CD4-positive, alpha-beta T cell (primary cell): Measurements from ENCODE around the gene FGGY. TPM values are rescaled to one million over a fixed set of nuclear protein-coding genes. Genes with fewer than 3 reads are reported as not detected.

ENCODE experiments used
- ATAC-seq: fragments of 200-7000 bp; cut with Tn5 transposase; one replicate; pipeline ENCODE4 v1.10.0; 2022; ENCODE audit warnings: mild to moderate bottlenecking; ENCODE audit not compliant: poor library complexity
- CTCF ChIA-PET: fragments of 350-600 bp; sonication (Branson Sonifier 250); formaldehyde crosslinking; loops from one replicate; lab custom pipeline; 2021; ENCODE audit warnings: antibody characterized with exemption, inconsistent platforms; lab: Charles Lee
- POLR2A ChIA-PET: fragments of 350-600 bp; sonication (Branson Sonifier 250); formaldehyde crosslinking; loops from one replicate; lab custom pipeline; 2021; ENCODE audit warnings: antibody characterized with exemption, inconsistent platforms; lab: Charles Lee
- DNase-seq, 14 experiments: peaks; one replicate each; pipeline ENCODE4 v3.0.0-alpha.2; 2013 to 2020; ENCODE audit warnings: mixed read lengths in 2 of 14
- H3K27ac ChIP-seq, 2 donors: one replicate each; pipeline versions ENCODE4 v1.5.1 to v1.7.0; 2013; ENCODE audit warnings: low read length in 2 of 2, low read depth in 1 of 2, mild to moderate bottlenecking in 1 of 2
- H3K27me3 ChIP-seq, 2 experiments: 1 replicate in 1 of 2; 2 replicates in 1 of 2; pipeline versions ENCODE4 v1.6.1 to v1.7.0; 2013; ENCODE audit warnings: low read length in 2 of 2, control low read depth in 1 of 2, mild to moderate bottlenecking in 1 of 2, moderate library complexity in 1 of 2; ENCODE audit not compliant: insufficient read depth in 2 of 2, control insufficient read depth in 1 of 2
- H3K36me3 ChIP-seq: one replicate; pipeline ENCODE4 v1.6.1; 2013; ENCODE audit warnings: low read length, control low read depth; ENCODE audit not compliant: insufficient read depth
- H3K4me1 ChIP-seq: one replicate; pipeline ENCODE4 v1.6.1; 2013; ENCODE audit warnings: low read length, control low read depth; ENCODE audit not compliant: insufficient read depth
- H3K4me3 ChIP-seq: one replicate; pipeline ENCODE4 v1.5.1; 2013; ENCODE audit warnings: mild to moderate bottlenecking, low read length, moderate library complexity
- H3K9me3 ChIP-seq, 2 experiments: 1 replicate in 1 of 2; 2 replicates in 1 of 2; pipeline versions ENCODE4 v1.6.1 to v1.7.0; 2013; ENCODE audit warnings: low read length in 2 of 2, mild to moderate bottlenecking in 2 of 2, control low read depth in 1 of 2, moderate library complexity in 1 of 2; ENCODE audit not compliant: control insufficient read depth in 1 of 2, insufficient read depth in 1 of 2
- H3K27ac Mint-ChIP-seq: one replicate; pipeline ENCODE4 v1.8.0; 2020; ENCODE audit warnings: mixed read lengths
- H3K27me3 Mint-ChIP-seq: one replicate; pipeline ENCODE4 v1.8.0; 2021; ENCODE audit warnings: mixed read lengths
- H3K36me3 Mint-ChIP-seq: one replicate; pipeline ENCODE4 v1.8.0; 2021; ENCODE audit warnings: low read depth, mixed read lengths
- H3K4me1 Mint-ChIP-seq: one replicate; pipeline ENCODE4 v1.8.0; 2021; ENCODE audit warnings: low read depth, mixed read lengths
- H3K4me3 Mint-ChIP-seq: one replicate; pipeline ENCODE4 v1.8.0; 2020; ENCODE audit warnings: mild to moderate bottlenecking, mixed read lengths
- H3K9me3 Mint-ChIP-seq: one replicate; pipeline ENCODE4 v1.8.0; 2020; ENCODE audit warnings: mixed read lengths
- CTCF ChIP-seq: fragments of 200-600 bp; IDR thresholded peaks from one replicate; pipeline ENCODE4 v1.8.0; 2022; ENCODE audit warnings: antibody characterized with exemption, mild to moderate bottlenecking
- intact Hi-C, 2 experiments: fragments of 100-400 bp; cut with DNase I in 1 of 2; cut with micrococcal nuclease in 1 of 2; formaldehyde crosslinking; loops; one replicate each; pipeline versions ENCODE4 v1.15.1 to v1.9.0; 2023 to 2025; cut with DNase I, micrococcal nuclease
- total RNA-seq, 174 experiments: library from RNA in 2 of 174; stranded (reverse) in 2 of 174; gene quantifications; one replicate each; pipeline ENCODE4 v1.2.3 and lab custom pipeline; 2021 to 2026

Gene FGGY
- total RNA-seq, 2 experiments from 2014 or later = 9.5 to 10.0 TPM

- intact Hi-C loops = no loop called here
- no peak for TF ChIP-seq CTCF
- no peak overlapping the region for H3K27ac Mint-ChIP-seq
These were observed 30.0 kb upstream of the FGGY start for GRCh38 chr1:59266927-59267293.

GRCh38 chr1:59268406-59268805 lies 28.5 kb upstream of the FGGY start:
- Histone ChIP-seq H3K4me3 (no peak overlapping the region), H3K27ac (no peak overlapping the region), H3K9me3 (no peaks in the 10 kb centered on the region), H3K27me3 (no peaks in the 10 kb centered on the region), H3K4me1 (no peaks in the 10 kb centered on the region), H3K36me3 (no peaks in the 10 kb centered on the region)
- POLR2A ChIA-PET = no interaction called here
- no peak for TF ChIP-seq CTCF
- CTCF ChIA-PET = no interaction called here
- Mint-ChIP-seq H3K36me3 (no peaks in the 10 kb centered on the region), H3K4me3 (no peak overlapping the region), H3K27me3 (peaks cover 14% of the 10 kb centered on the region), H3K9me3 (no peaks in the 10 kb centered on the region), H3K4me1 (no peaks in the 10 kb centered on the region), H3K27ac (no peak overlapping the region)
- DNase-seq (no peak), ATAC-seq (no peak)
- intact Hi-C loops = no loop called here

More at GRCh38 chr1:59266927-59267293, 30.0 kb upstream of the FGGY start:
- no peaks in the 10 kb centered on the region for H3K9me3 ChIP-seq
- DNase-seq = no peak
- CTCF ChIA-PET = no interaction called here
- H3K36me3 Mint-ChIP-seq = no peaks in the 10 kb centered on the region
- no peak for ATAC-seq
- H3K36me3 ChIP-seq = no peaks in the 10 kb centered on the region
- POLR2A ChIA-PET = no interaction called here
- no peak overlapping the region for H3K27ac ChIP-seq
- H3K27me3 ChIP-seq = no peaks in the 10 kb centered on the region
- H3K4me1 Mint-ChIP-seq = no peaks in the 10 kb centered on the region
- H3K9me3 Mint-ChIP-seq = no peaks in the 10 kb centered on the region
- H3K4me1 ChIP-seq = no peaks in the 10 kb centered on the region
- no peak overlapping the region for H3K4me3 Mint-ChIP-seq
- no peak overlapping the region for H3K4me3 ChIP-seq
- peaks cover 10% of the 10 kb centered on the region for H3K27me3 Mint-ChIP-seq

GRCh38 chr1:59271561-59272260 lies 25.2 kb upstream of the FGGY start:
- H3K36me3 Mint-ChIP-seq = no peaks in the 10 kb centered on the region
- DNase-seq (no peak), ATAC-seq (no peak)
- H3K9me3 Mint-ChIP-seq = no peaks in the 10 kb centered on the region
- H3K4me1 Mint-ChIP-seq = no peaks in the 10 kb centered on the region
- H3K4me1 ChIP-seq = no peaks in the 10 kb centered on the region
- H3K27ac Mint-ChIP-seq = no peak overlapping the region
- H3K9me3 ChIP-seq = no peaks in the 10 kb centered on the region
- ChIA-PET POLR2A (no interaction called here), CTCF (no interaction called here)
- no peaks in the 10 kb centered on the region for H3K36me3 ChIP-seq
- H3K27me3 ChIP-seq = peaks cover 0 to 4% of the 10 kb centered on the region in 2 experiments
- no peak for TF ChIP-seq CTCF
- H3K27ac ChIP-seq = no peak overlapping the region
- H3K27me3 Mint-ChIP-seq = peaks cover 31% of the 10 kb centered on the region
- no peak overlapping the region for H3K4me3 ChIP-seq
- intact Hi-C loops = no loop called here
- H3K4me3 Mint-ChIP-seq = no peak overlapping the region
